ENCODE results near the gene NTN3.

Gene NTN3

GRCh38 chr16:2465653-2466415, 5.3 kb upstream of the NTN3 start:
- in situ Hi-C loops (cut with HindIII; ENCODE audit: low sequenced_read_pairs): no loop called here

GRCh38 chr16:2466667-2467527, 4.2 kb upstream of the NTN3 start:
- in situ Hi-C loops (cut with HindIII; ENCODE audit: low sequenced_read_pairs): no loop called here

- in situ Hi-C loops (cut with HindIII; ENCODE audit: low sequenced_read_pairs): no loop called here
These were observed 3.4 kb upstream of the NTN3 start for GRCh38 chr16:2467528-2468232.

DNA sequence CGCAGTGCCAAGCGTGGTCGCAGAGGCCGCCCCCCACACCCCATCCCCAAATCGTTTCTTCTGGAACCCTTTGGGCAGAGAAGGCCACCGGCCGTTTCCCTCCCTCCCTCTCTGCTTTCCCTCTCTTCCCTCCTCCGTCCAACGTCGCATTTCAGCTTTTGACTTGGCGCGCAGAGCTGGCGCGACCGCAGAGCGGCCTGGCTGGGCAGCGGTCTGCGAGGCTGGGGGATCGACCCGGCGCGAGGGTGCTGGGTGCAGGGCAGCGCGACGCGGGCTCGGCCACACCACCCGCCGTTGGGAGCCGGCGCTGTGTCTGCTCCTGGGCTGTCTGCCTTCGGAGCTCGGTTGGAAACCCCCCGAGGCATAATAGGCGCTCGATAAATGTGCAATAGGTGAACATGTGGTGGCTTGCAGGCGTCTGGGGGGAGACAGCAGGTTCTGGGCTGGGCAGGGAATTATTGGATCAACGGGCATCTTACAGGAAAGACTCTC, 2.8 kb upstream of the NTN3 start:
- in situ Hi-C loops (cut with HindIII; ENCODE audit: low sequenced_read_pairs): no loop called here

DNA sequence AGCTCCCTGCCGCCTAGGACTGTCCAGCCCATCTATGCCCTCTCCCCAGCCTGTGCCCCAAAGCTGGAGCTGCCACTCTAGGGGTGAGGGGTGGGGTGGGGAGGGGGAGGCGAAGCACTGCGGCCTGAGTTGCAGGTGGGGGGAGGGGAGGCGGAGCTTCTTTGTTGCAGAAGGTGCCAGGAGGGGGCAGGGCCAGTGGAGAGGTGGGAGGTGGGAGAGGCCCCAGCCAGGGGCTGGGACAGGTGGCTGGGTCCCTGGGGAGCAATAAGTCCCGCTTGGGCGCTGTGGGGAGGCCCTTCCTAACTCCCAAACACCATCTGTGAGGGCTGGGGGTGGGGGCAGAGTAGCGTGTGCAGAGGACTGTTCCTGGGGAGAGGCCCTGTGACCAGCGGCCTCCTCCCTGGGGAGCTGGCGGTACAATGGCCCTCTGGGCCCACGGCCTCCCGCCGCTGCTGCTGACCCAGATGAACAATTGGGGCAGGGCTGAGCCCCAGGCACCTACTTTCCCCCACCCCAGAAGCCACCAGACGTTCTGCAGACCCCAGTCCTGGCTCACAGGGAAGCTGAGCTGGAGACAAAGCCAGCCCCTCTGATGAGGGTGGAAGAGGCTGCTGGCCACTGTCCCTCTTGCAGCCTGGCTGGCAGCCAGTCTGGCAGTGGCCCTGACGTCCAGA, 2.2 kb upstream of the NTN3 start:
- in situ Hi-C loops (cut with HindIII; ENCODE audit: low sequenced_read_pairs): no loop called here

- in situ Hi-C loops (cut with HindIII; ENCODE audit: low sequenced_read_pairs): no loop called here
These were observed 1.5 kb upstream of the NTN3 start for GRCh38 chr16:2469399-2470233.

- in situ Hi-C loops (cut with HindIII; ENCODE audit: low sequenced_read_pairs): no loop called here
These were observed 879 bp upstream of the NTN3 start for GRCh38 chr16:2470234-2470601.

- in situ Hi-C loops (cut with HindIII; ENCODE audit: low sequenced_read_pairs): no loop called here
These were observed 488 bp upstream of the NTN3 start for GRCh38 chr16:2470603-2471015.

- in situ Hi-C loops (cut with HindIII; ENCODE audit: low sequenced_read_pairs): no loop called here
These were observed 773 bp downstream of the NTN3 start for GRCh38 chr16:2471653-2472487.

GRCh38 chr16:2472488-2472864, 1.4 kb downstream of the NTN3 start:
- in situ Hi-C loops (cut with HindIII; ENCODE audit: low sequenced_read_pairs): no loop called here

- in situ Hi-C loops (cut with HindIII; ENCODE audit: low sequenced_read_pairs): no loop called here
These were observed 1.9 kb downstream of the NTN3 start for GRCh38 chr16:2472885-2473445.

DNA sequence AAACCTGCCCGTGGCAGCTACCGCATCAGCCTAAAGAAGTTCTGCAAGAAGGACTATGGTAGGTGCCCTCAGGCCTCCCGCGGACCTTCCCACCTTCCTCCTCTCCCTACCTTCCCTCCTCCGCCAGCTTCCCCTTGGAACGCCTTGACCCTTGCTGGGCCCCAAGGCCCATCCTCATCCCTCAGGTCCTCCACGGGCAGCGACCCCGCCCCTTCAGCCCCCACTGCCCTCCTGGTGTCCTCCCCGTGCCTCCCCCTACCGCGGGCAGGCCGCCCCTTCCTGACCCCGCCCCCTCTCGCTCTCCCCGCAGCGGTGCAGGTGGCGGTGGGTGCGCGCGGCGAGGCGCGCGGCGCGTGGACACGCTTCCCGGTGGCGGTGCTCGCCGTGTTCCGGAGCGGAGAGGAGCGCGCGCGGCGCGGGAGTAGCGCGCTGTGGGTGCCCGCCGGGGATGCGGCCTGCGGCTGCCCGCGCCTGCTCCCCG, 2.4 kb downstream of the NTN3 start:
- in situ Hi-C loops (cut with HindIII; ENCODE audit: low sequenced_read_pairs): no loop called here

DNA sequence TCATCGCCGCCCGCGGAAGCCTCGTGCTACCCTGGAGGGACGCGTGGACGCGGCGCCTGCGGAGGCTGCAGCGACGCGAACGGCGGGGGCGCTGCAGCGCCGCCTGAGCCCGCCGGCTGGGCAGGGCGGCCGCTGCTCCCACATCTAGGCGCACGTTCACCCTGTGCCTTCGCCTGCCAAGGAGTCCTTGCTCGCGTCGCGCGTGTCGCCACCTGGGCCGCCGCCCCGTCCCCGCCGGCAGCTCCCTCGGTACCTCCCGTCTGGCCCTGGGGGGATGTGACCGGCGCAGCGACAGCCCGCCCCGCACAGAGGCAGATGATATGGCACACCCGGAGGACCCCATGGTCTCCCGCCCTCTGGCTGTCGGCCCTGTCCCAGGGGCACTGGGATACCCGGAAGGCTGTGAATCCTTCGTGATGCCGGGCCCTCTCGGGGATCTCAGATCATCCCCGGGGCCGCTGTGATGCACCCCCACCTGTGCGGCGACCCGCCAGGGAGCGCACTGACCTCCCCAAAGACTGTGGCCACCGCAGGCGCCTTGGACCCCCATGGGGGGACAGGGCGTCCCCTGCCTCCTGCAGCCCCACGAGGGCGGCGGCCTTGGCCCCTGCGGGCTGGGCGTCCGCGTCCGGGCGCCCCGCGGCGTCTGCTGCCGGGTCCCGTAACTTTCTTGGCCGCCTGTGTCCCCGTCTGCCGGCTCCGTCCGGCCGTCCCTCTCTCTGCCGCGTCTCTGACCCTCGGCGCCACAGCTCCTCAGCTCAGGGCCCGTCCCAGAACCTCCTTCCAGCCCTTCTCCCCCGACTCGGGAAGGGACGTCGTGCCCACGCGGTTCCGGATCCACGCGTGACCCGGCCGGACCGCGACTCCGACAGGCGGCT, 3.1 kb downstream of the NTN3 start:
- in situ Hi-C loops (cut with HindIII; ENCODE audit: low sequenced_read_pairs): no loop called here

DNA sequence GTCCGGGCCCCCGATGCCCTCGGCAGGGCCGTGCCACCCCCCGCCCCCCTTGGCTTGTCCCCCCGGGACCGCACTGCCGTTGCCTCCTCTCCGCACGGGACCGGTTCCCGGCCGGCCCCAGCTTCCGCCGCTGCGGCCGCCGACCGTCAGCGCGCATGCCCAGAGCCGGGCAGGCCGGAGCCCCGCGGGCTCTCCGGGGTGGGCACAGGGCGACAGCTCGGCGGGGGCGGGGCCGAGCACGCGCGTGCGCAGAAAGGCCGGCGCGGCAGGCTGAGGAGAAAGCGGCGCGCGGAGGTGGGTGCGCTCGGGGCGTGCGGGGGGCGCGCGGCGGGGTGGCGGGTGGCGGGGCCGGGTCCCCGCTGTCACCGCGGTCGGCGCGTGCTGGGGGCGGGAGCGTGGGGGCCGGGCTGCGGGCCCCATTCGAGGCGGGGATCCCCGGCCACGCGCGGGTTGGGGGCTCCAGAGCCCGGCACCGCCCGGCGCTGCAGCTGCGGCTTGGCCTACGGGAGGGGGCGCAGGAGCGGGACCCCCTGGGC, 3.8 kb downstream of the NTN3 start, which contains the start of gene TBC1D24:
TBC1D24 (plus strand) TSS at position 251 of the 536 bp plus-strand sequence. CDS start 21,022 bp downstream, outside the sequence.
- in situ Hi-C loops (cut with HindIII; ENCODE audit: low sequenced_read_pairs): no loop called here

GRCh38 chr16:2475413-2476344, 4.6 kb downstream of the NTN3 start:
- in situ Hi-C loops (cut with HindIII; ENCODE audit: low sequenced_read_pairs): no loop called here

GRCh38 chr16:2476345-2476720, 5.2 kb downstream of the NTN3 start:
- in situ Hi-C loops (cut with HindIII; ENCODE audit: low sequenced_read_pairs): no loop called here

Data from DLD1 (cell line).